ENCODE data around the gene GPANK1.

The GPANK1 gene

GRCh38 chr6:31620586-31621319, 44.0 kb downstream of the GPANK1 start, which contains the start of gene PRRC2A (continued):
- TF ChIP-seq SCRT2 (tag by site-specific recombination; IDR thresholded peaks at IDR 0.05) (0 out of 2 replicates have a peak, but pooled peaks have one; percentile 41), ZNF433 (tag by site-specific recombination; IDR thresholded peaks at IDR 0.05; ENCODE audit: low read depth) (no peak), ZNF266 (tag by site-specific recombination; IDR thresholded peaks at IDR 0.05; ENCODE audit: low read depth) (no peak), KLF8 (tag by site-specific recombination; IDR thresholded peaks at IDR 0.05) (peak; percentile 81; the same call in 1 of the 2 replicates), PRDM10 (tag by site-specific recombination; IDR thresholded peaks at IDR 0.05) (no peak), ZNF133 (tag by site-specific recombination; IDR thresholded peaks at IDR 0.05) (no peak), KLF10 (tag by site-specific recombination; IDR thresholded peaks at IDR 0.05) (peak; percentile 68; the same call in 1 of the 2 replicates), ZNF558 (tag by site-specific recombination; IDR thresholded peaks at IDR 0.05) (no peak), ZNF677 (tag by site-specific recombination; IDR thresholded peaks at IDR 0.05) (no peak), ZNF324 (tag by site-specific recombination; IDR thresholded peaks at IDR 0.05) (peak; percentile 84; the same call in 1 of the 2 replicates), KLF1 (tag by site-specific recombination; IDR thresholded peaks at IDR 0.05) (0 out of 2 replicates have a peak, but pooled peaks have one; percentile 11), ZNF354C (tag by site-specific recombination; IDR thresholded peaks at IDR 0.05; ENCODE audit: borderline replicate concordance, low read depth) (no peak), ZNF221 (tag by site-specific recombination; IDR thresholded peaks at IDR 0.05; ENCODE audit: borderline replicate concordance) (no peak), OVOL3 (tag by site-specific recombination; IDR thresholded peaks at IDR 0.05) (peak; percentile 31; the same call in 1 of the 2 replicates), ZNF623 (tag by site-specific recombination; IDR thresholded peaks at IDR 0.05) (peak; percentile 46; the same call in 1 of the 2 replicates), ZNF549 (tag by site-specific recombination; IDR thresholded peaks at IDR 0.05) (no peak), HOXC10 (CRISPR knock-in tag; IDR thresholded peaks at IDR 0.05) (peak; percentile 25; the same call in 1 of the 2 replicates), ZNF701 (tag by site-specific recombination; IDR thresholded peaks at IDR 0.05) (no peak), ZNF785 (tag by site-specific recombination; IDR thresholded peaks at IDR 0.05) (peak; percentile 60; the same call in 1 of the 2 replicates), ZNF2 (tag by site-specific recombination; IDR thresholded peaks at IDR 0.05) (peak; percentile 69; the same call in 1 of the 2 replicates), GLIS1 (tag by site-specific recombination; IDR thresholded peaks at IDR 0.05) (no peak), ZNF768 (tag by site-specific recombination; IDR thresholded peaks at IDR 0.05) (no peak), ATF2 (tag by site-specific recombination; IDR thresholded peaks at IDR 0.05; ENCODE audit: low read depth) (no peak), ZBTB49 (tag by site-specific recombination; IDR thresholded peaks at IDR 0.05; ENCODE audit: low read depth) (no peak), ZNF654 (tag by site-specific recombination; IDR thresholded peaks at IDR 0.05; ENCODE audit: low read depth) (no peak), ZNF692 (tag by site-specific recombination; IDR thresholded peaks at IDR 0.05) (peak; percentile 94)
- TF ChIP-seq, protein P1, sequence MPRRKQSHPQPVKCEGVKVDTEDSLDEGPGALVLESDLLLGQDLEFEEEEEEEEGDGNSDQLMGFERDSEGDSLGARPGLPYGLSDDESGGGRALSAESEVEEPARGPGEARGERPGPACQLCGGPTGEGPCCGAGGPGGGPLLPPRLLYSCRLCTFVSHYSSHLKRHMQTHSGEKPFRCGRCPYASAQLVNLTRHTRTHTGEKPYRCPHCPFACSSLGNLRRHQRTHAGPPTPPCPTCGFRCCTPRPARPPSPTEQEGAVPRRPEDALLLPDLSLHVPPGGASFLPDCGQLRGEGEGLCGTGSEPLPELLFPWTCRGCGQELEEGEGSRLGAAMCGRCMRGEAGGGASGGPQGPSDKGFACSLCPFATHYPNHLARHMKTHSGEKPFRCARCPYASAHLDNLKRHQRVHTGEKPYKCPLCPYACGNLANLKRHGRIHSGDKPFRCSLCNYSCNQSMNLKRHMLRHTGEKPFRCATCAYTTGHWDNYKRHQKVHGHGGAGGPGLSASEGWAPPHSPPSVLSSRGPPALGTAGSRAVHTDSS (tag by site-specific recombination; IDR thresholded peaks at IDR 0.05) = peak; percentile 45
- TF ChIP-seq, protein P2, sequence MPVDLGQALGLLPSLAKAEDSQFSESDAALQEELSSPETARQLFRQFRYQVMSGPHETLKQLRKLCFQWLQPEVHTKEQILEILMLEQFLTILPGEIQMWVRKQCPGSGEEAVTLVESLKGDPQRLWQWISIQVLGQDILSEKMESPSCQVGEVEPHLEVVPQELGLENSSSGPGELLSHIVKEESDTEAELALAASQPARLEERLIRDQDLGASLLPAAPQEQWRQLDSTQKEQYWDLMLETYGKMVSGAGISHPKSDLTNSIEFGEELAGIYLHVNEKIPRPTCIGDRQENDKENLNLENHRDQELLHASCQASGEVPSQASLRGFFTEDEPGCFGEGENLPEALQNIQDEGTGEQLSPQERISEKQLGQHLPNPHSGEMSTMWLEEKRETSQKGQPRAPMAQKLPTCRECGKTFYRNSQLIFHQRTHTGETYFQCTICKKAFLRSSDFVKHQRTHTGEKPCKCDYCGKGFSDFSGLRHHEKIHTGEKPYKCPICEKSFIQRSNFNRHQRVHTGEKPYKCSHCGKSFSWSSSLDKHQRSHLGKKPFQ (tag by site-specific recombination; IDR thresholded peaks at IDR 0.05) = 0 out of 2 replicates have a peak, but pooled peaks have one; percentile 10

All from HEK293 (cell line).